GM12878 (cell line): ENCODE results near the gene NUP54. TPM values are rescaled to one million over a fixed set of nuclear protein-coding genes. Genes with fewer than 3 reads are reported as not detected.

Experiments
- ATAC-seq: fragments of 200-7000 bp; cut with Tn5 transposase; 3 replicates; pipeline ENCODE4 v1.9.1; 2020; ENCODE audit warnings: mild to moderate bottlenecking, moderate library complexity
- BruUV-seq: library from RNA; stranded (reverse); fragments of 400-500 nt; replicated peaks from 2 replicates; lab custom pipeline; 2021; lab: Mats Ljungman, UMichigan
- CTCF ChIA-PET: fragments of 300-600 bp; sonication (Branson Sonifier 250); formaldehyde crosslinking; extraction: SDS; loops from one replicate; lab custom pipeline; 2021; ENCODE audit warnings: inconsistent platforms; lab: Yijun Ruan, JAX
- POLR2A ChIA-PET: fragments of 350-600 bp; formaldehyde crosslinking; extraction: SDS; loops from one replicate; lab custom pipeline; 2021; ENCODE audit warnings: inconsistent platforms; lab: Charles Lee
- RAD21 ChIA-PET: fragments of 300-600 bp; sonication (Branson Sonifier 250); formaldehyde crosslinking; loops from one replicate; lab custom pipeline; 2023; ENCODE audit warnings: antibody characterized with exemption; ENCODE audit not compliant: unreplicated experiment; lab: Charles Lee
- SMC1A ChIA-PET: fragments of 300-600 bp; sonication (Branson Sonifier 250); formaldehyde crosslinking; loops from one replicate; lab custom pipeline; 2023; ENCODE audit not compliant: unreplicated experiment, uncharacterized antibody; lab: Charles Lee
- DNase-seq: peaks from one replicate; pipeline ENCODE4 v3.0.0-alpha.2; 2011; ENCODE audit warnings: low read depth, low spot score
- FAIRE-seq: peaks from 3 replicates; lab custom pipeline; 2011; peaks lifted over from hg19 to GRCh38; lab: Jason Lieb, UNC
- H2AFZ ChIP-seq: 2 replicates; pipeline ENCODE4 v1.6.0; 2011; ENCODE audit warnings: low read depth, low read length, control low read depth; ENCODE audit not compliant: control insufficient read depth
- H3K27ac ChIP-seq: 2 replicates; pipeline ENCODE4 v1.5.1; 2011; ENCODE audit warnings: control low read depth; ENCODE audit not compliant: control insufficient read depth, insufficient read depth
- H3K27me3 ChIP-seq, 2 experiments: replicated peaks in 1 of 2; 2 replicates each; pipeline versions ENCODE4 v1.6.0 to v1.6.1; 2011; ENCODE audit warnings: low read length in 1 of 2; ENCODE audit not compliant: control insufficient read depth in 2 of 2, insufficient read depth in 2 of 2
- H3K36me3 ChIP-seq, 2 experiments: 2 replicates each; pipeline ENCODE4 v1.5.1; 2011; ENCODE audit warnings: low read length in 1 of 2; ENCODE audit not compliant: control insufficient read depth in 2 of 2, insufficient read depth in 2 of 2
- H3K4me1 ChIP-seq: 2 replicates; pipeline ENCODE4 v1.6.1; 2011; ENCODE audit warnings: mild to moderate bottlenecking, low read length, moderate library complexity, mixed read lengths; ENCODE audit not compliant: control insufficient read depth, insufficient read depth
- H3K4me2 ChIP-seq: 2 replicates; pipeline ENCODE4 v1.6.0; 2011; ENCODE audit warnings: control low read depth; ENCODE audit not compliant: control insufficient read depth, insufficient read depth
- H3K4me3 ChIP-seq: fragments of 200-600 bp; sonication (generic); 2 replicates; pipeline ENCODE4 v1.5.1; 2016
- H3K79me2 ChIP-seq: 2 replicates; pipeline ENCODE4 v1.6.0; 2011; ENCODE audit warnings: low read length; ENCODE audit not compliant: control insufficient read depth, insufficient read depth
- H3K9ac ChIP-seq: 2 replicates; pipeline ENCODE4 v1.8.0; 2011; ENCODE audit warnings: low read length, control low read depth, mixed read lengths; ENCODE audit not compliant: control insufficient read depth, insufficient read depth
- H3K9me3 ChIP-seq: replicated peaks from 3 replicates; pipeline ENCODE4 v1.5.1; 2011; ENCODE audit warnings: mild to moderate bottlenecking, low read length; ENCODE audit not compliant: control insufficient read depth, insufficient read depth
- H4K20me1 ChIP-seq: 2 replicates; pipeline ENCODE4 v1.6.0; 2011; ENCODE audit not compliant: control insufficient read depth, insufficient read depth
- BACH1 ChIP-seq: fragments of 450-650 bp; IDR thresholded peaks from 2 replicates; pipeline ENCODE4 v1.6.1; 2017; ENCODE audit warnings: mild to moderate bottlenecking, borderline replicate concordance
- BMI1 ChIP-seq: fragments of 450-650 bp; IDR thresholded peaks from 2 replicates; pipeline ENCODE4 v1.6.1; 2016; ENCODE audit warnings: mild to moderate bottlenecking, moderate library complexity, borderline replicate concordance
- DPF2 ChIP-seq: fragments of 450-650 bp; IDR thresholded peaks from 2 replicates; pipeline ENCODE4 v1.6.1; 2017; ENCODE audit warnings: mild to moderate bottlenecking
- IRF4 ChIP-seq: IDR thresholded peaks from 2 replicates; pipeline ENCODE4 v1.6.1; 2011; ENCODE audit warnings: low read depth, low read length
- RFX5 ChIP-seq: IDR thresholded peaks from 2 replicates; pipeline ENCODE4 v1.6.1; 2011; ENCODE audit warnings: low read depth, low read length, improper control_type of control experiment
- WRNIP1 ChIP-seq: IDR thresholded peaks from 2 replicates; pipeline ENCODE4 v1.6.1; 2011; ENCODE audit warnings: low read depth, low read length, improper control_type of control experiment, borderline replicate concordance
- WGBS: methylation state at CpG from one replicate; pipeline ENCODE4 v1.1.6; 2016; ENCODE audit warnings: low lambda C conversion rate; ENCODE audit not compliant: insufficient replicate concordance, insufficient coverage; ENCODE audit errors: missing lambda C conversion rate; 5-methylcytosine and 5-hydroxymethylcytosine counted together
- in situ Hi-C: fragments of 300-500 bp; cut with MboI; formaldehyde crosslinking; loops from 9 replicates; pipeline ENCODE4 v1.14.3; 2018; ENCODE audit warnings: mixed read lengths
- intact Hi-C: fragments of 100-400 bp; cut with micrococcal nuclease; formaldehyde crosslinking; loops from one replicate; pipeline ENCODE4 v1.14.2; 2022; ENCODE audit not compliant: unreplicated experiment
- polyA plus RNA-seq, 11 experiments: library from polyadenylated mRNA; depleted of rRNA in 4 of 11; unstranded in 6 of 11; stranded (reverse) in 5 of 11; fragments of >200 nt; fragmentation: Nextera tagmentation in 4 of 11; fragmentation: Illumina TruSeq in 1 of 11; extraction: Ambion mirVana in 4 of 11; extraction: Trizol in 1 of 11; gene quantifications; 1 replicate in 1 of 11; 2 replicates in 10 of 11; pipeline versions ENCODE4 v1.2.1 to v1.2.3, GENCODE V29; 2011 to 2016; ENCODE audit warnings: inconsistent platforms in 2 of 11, missing spikeins in 2 of 11, low read depth in 1 of 11
- total RNA-seq, 4 experiments: library from RNA; depleted of rRNA in 3 of 4; stranded (reverse); fragments of >200 nt in 3 of 4; fragmentation: Illumina TruSeq in 1 of 4; extraction: Trizol in 1 of 4; gene quantifications; 2 replicates each; pipeline versions ENCODE4 v1.2.1 to v1.2.3, GENCODE V29; 2013 to 2021
- TF ChIP-seq, protein P1 (sequence below): fragments of 450-650 bp; formaldehyde crosslinking; IDR thresholded peaks from 2 replicates; pipeline ENCODE4 v1.4.0; 2022; ENCODE audit warnings: mild to moderate bottlenecking, moderate library complexity
- TF ChIP-seq, protein P2 (sequence below): fragments of 450-650 bp; IDR thresholded peaks from 2 replicates; pipeline ENCODE4 v1.6.1; 2018; ENCODE audit warnings: mild to moderate bottlenecking, low read depth, moderate library complexity; ENCODE audit not compliant: partially characterized antibody
- TF ChIP-seq, protein P3 (sequence below): fragments of 450-650 bp; IDR thresholded peaks from 2 replicates; pipeline ENCODE4 v1.6.1; 2016; ENCODE audit warnings: mild to moderate bottlenecking, moderate library complexity, borderline replicate concordance

NUP54 gene
- total and polyA plus RNA-seq, 10 of the 15 experiments (the other 5 are each of a cell fraction or from before 2014, with no cell fraction given): 17.5 to 69.0 (median 42.3) TPM

DNA sequence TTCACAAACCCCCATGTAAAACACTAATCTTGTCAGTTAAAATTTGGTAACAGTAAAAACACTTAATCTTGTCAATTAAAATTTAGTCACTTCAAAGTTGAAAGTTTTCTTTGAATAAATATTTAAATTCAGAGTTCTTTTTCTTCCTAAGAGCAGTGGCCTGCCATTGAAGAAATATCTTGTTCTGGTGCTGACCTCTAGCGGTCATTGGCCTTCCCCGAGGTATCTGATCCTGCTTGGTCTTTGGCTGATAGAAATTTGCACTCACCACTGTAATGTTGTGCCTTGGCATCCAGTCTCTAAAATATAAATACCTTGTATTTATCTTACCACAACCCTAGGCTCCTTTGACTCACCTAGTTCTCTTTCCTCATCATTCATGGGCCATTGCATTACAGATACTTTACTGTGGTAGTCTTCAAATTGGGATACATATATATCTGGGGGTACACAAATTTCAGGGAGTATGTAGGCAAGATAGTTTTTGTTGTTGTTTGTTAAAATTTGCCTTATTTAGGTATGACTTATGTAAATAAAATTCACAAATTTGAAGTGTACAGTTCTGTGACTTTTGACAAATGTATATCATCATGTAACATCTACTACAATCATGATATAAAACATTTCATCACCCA is 80.4 kb downstream of the NUP54 start:
- H3K4me1 ChIP-seq: no peaks in the 10 kb centered on the region
- SMC1A ChIA-PET: interaction anchor here (0.7 to 2.2 kb wide), 12 partner anchors 10 to 152 kb away, joined by 3 to 31 read pairs (median 4); no protein-coding TSS in a partner anchor
- intact Hi-C loops (loop anchor here (1.0 to 5.0 kb wide), 3 partner anchors 72 to 175 kb away; no protein-coding TSS in a partner anchor), in situ Hi-C loops (loop anchor here (5.0 kb wide), 2 partner anchors 70 to 150 kb away; no protein-coding TSS in a partner anchor)
- H3K36me3 ChIP-seq: no peaks in the 10 kb centered on the region
- DNase-seq (no peak), ATAC-seq (peak; percentile 99), FAIRE-seq (peak; percentile 62)
- no peak overlapping the region for H2AFZ ChIP-seq
- RAD21 ChIA-PET: interaction anchor here (0.7 to 2.0 kb wide), 3 partner anchors 13 to 71 kb away, joined by 3 to 28 read pairs (median 4); no protein-coding TSS in a partner anchor
- no peak overlapping the region for H3K9ac ChIP-seq
- 0% methylated on average over 2 of the region's 2 CpGs for WGBS
- no peak overlapping the region for H3K27ac ChIP-seq
- H4K20me1 ChIP-seq: no peaks in the 10 kb centered on the region
- CTCF ChIA-PET: interaction anchor here (0.7 to 3.6 kb wide), 10 partner anchors 9 to 310 kb away, joined by 3 to 74 read pairs (median 4); no protein-coding TSS in a partner anchor
- H3K79me2 ChIP-seq: no peaks in the 10 kb centered on the region
- POLR2A ChIA-PET: no interaction called here
- no peak overlapping the region for H3K4me3 ChIP-seq
- no peaks in the 10 kb centered on the region for H3K9me3 ChIP-seq
- no TSS peak for BruUV-seq
- no peak overlapping the region for H3K4me2 ChIP-seq
- H3K27me3 ChIP-seq: peaks cover 0 to 6% of the 10 kb centered on the region in 2 experiments; a peak in 3 of 4 replicates
- no peak for TF ChIP-seq RFX5
- TF ChIP-seq DPF2: no peak
- TF ChIP-seq WRNIP1: no peak
- TF ChIP-seq BACH1: no peak
- TF ChIP-seq BMI1: no peak
- TF ChIP-seq, protein P1, sequence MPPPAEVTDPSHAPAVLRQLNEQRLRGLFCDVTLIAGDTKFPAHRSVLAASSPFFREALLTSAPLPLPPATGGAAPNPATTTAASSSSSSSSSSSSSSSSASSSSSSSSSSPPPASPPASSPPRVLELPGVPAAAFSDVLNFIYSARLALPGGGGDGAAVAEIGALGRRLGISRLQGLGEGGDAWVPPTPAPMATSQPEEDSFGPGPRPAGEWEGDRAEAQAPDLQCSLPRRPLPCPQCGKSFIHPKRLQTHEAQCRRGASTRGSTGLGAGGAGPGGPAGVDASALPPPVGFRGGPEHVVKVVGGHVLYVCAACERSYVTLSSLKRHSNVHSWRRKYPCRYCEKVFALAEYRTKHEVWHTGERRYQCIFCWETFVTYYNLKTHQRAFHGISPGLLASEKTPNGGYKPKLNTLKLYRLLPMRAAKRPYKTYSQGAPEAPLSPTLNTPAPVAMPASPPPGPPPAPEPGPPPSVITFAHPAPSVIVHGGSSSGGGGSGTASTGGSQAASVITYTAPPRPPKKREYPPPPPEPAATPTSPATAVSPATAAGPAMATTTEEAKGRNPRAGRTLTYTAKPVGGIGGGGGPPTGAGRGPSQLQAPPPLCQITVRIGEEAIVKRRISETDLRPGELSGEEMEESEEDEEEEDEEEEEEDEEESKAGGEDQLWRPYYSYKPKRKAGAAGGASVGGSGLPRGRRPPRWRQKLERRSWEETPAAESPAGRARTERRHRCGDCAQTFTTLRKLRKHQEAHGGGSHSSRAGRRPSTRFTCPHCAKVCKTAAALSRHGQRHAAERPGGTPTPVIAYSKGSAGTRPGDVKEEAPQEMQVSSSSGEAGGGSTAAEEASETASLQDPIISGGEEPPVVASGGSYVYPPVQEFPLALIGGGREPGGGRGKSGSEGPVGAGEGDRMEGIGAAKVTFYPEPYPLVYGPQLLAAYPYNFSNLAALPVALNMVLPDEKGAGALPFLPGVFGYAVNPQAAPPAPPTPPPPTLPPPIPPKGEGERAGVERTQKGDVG (CRISPR knock-in tag): no peak
- no peak for TF ChIP-seq IRF4
- TF ChIP-seq, protein P2, sequence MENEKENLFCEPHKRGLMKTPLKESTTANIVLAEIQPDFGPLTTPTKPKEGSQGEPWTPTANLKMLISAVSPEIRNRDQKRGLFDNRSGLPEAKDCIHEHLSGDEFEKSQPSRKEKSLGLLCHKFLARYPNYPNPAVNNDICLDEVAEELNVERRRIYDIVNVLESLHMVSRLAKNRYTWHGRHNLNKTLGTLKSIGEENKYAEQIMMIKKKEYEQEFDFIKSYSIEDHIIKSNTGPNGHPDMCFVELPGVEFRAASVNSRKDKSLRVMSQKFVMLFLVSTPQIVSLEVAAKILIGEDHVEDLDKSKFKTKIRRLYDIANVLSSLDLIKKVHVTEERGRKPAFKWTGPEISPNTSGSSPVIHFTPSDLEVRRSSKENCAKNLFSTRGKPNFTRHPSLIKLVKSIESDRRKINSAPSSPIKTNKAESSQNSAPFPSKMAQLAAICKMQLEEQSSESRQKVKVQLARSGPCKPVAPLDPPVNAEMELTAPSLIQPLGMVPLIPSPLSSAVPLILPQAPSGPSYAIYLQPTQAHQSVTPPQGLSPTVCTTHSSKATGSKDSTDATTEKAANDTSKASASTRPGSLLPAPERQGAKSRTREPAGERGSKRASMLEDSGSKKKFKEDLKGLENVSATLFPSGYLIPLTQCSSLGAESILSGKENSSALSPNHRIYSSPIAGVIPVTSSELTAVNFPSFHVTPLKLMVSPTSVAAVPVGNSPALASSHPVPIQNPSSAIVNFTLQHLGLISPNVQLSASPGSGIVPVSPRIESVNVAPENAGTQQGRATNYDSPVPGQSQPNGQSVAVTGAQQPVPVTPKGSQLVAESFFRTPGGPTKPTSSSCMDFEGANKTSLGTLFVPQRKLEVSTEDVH: no peak
- TF ChIP-seq, protein P3, sequence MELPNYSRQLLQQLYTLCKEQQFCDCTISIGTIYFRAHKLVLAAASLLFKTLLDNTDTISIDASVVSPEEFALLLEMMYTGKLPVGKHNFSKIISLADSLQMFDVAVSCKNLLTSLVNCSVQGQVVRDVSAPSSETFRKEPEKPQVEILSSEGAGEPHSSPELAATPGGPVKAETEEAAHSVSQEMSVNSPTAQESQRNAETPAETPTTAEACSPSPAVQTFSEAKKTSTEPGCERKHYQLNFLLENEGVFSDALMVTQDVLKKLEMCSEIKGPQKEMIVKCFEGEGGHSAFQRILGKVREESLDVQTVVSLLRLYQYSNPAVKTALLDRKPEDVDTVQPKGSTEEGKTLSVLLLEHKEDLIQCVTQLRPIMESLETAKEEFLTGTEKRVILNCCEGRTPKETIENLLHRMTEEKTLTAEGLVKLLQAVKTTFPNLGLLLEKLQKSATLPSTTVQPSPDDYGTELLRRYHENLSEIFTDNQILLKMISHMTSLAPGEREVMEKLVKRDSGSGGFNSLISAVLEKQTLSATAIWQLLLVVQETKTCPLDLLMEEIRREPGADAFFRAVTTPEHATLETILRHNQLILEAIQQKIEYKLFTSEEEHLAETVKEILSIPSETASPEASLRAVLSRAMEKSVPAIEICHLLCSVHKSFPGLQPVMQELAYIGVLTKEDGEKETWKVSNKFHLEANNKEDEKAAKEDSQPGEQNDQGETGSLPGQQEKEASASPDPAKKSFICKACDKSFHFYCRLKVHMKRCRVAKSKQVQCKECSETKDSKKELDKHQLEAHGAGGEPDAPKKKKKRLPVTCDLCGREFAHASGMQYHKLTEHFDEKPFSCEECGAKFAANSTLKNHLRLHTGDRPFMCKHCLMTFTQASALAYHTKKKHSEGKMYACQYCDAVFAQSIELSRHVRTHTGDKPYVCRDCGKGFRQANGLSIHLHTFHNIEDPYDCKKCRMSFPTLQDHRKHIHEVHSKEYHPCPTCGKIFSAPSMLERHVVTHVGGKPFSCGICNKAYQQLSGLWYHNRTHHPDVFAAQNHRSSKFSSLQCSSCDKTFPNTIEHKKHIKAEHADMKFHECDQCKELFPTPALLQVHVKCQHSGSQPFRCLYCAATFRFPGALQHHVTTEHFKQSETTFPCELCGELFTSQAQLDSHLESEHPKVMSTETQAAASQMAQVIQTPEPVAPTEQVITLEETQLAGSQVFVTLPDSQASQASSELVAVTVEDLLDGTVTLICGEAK: no peak
